ENCODE data around the gene BTG1.

BTG1 gene

GRCh38 chr12:92132288-92132687 lies 13.4 kb downstream of the BTG1 start:
- DNase-seq, result no peak

- DNase-seq, result no peak
These were observed 14.6 kb downstream of the BTG1 start for GRCh38 chr12:92130999-92131398.

GRCh38 chr12:92129609-92130008 lies 16.0 kb downstream of the BTG1 start:
- no peak for DNase-seq

DNA sequence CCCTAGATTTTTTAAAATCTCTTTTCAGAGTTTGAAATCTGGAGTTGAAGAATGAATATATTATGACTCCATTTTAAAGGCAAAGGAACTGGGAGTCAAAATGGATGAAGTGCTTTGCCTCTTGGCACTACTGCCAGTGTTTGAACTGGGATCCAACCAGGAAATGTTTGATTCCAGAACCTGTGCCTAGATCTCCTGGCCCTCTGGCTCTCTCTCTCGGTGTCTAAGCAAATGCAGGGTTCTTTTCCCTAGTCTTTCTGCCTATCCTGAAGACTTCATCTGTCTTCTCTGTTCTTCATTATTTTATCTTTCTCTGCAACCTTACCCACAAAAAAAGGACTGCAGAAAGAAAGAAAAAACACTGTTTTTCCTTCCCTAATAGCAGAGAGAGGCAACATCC lies 17.0 kb downstream of the BTG1 start:
- no peak for DNase-seq

DNA sequence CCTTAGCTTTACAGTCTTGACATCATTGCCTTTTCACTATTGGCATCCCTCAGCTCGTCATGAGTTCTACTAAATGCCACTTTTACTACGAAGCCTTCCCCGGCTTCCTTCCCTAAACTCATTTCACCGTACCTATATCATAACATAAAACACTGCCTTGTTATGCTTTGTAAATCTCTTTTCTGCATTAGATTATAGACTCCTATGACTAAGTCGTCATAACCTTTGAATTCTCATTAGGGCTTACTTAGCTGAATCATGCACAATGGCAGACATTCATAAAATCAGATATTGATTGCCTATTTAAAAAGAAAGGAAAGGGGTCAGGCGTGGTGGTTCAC lies 21.0 kb downstream of the BTG1 start:
- DNase-seq, result no peak

GRCh38 chr12:92123780-92124688 lies 21.6 kb downstream of the BTG1 start:
- DNase-seq, result peak; percentile 92

GRCh38 chr12:92122941-92123779 lies 22.5 kb downstream of the BTG1 start:
- no peak for DNase-seq

DNA sequence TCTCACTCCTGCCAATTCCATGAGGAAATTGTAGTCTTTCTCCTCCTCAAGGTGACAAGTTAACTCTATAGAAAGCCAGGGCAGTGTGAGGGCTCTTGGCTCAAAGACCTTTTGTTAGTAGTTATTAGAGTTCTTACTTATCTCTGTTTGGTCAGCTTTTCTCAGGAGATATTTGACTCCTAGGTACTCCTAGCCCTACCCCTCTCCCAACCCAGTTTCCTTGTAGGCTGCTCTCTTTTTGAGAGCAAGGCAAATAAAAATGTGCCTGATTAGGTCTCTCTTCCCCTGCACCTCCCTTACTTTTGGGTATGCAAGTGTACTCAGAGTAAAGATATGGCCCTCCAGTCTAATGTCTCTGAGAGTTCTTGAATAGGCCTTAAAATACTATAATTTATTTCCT lies 23.8 kb downstream of the BTG1 start:
- no peak for DNase-seq

DNA sequence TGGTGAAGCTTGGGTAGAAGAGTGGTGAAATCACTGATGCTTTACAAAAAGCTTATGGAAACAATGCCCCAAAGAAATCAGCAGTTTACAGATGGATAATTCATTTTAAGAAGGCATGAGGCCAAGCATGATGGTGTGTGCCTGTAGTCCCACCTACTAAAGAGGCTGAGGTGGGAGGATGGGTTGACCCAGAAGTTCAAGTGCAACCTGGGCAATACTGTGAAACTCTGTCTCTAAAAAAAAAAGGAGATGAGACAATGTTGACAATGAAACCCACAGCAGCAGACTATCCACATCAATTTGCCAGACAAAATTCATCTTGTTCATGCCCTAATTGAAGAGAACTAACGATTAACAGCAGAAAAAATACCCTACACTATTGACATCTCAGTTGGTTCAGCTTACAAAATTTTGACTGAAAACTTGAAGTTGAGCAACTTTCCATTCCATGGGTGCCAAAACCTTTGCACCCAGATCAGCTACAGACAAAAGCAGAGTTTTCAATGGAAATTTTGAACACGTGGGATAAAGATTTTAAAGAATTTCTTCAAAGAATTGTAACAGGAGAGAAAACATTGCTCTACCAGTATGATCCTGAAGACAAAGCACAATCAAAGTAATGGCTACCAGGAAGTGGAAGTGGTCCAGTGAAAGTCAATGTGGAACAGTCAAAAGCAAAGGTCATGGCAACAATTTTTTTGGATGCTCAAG lies 26.7 kb downstream of the BTG1 start:
- no peak for DNase-seq

- no peak for DNase-seq
These were observed 30.8 kb downstream of the BTG1 start for GRCh38 chr12:92114834-92115233.

- DNase-seq, result no peak
These were observed 34.4 kb downstream of the BTG1 start for GRCh38 chr12:92111256-92111655.

- no peak for DNase-seq
These were observed 35.5 kb downstream of the BTG1 start for GRCh38 chr12:92110083-92110640.

DNA sequence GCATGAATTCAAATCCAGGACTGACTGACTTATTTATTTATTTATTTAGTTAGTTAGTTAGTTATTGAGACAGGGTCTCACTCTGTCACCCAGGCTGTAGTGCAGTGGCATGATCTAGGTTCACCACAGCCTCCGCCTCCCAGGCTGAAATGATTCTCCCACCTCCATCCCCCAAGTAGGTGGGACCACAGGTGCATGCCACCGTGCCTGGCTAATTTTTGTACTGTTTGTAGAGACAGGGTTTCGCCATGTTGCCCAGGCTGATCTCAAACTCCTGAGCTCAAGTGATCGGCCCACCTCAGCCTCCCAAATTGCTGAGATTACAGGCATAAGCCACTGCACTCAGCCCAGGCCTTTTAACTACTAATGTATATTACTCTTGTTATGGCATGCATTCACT lies 36.0 kb downstream of the BTG1 start:
- no peak for DNase-seq

- DNase-seq, result peak; percentile 80
These were observed 37.0 kb downstream of the BTG1 start for GRCh38 chr12:92108651-92109050.

- DNase-seq, result no peak
These were observed 38.0 kb downstream of the BTG1 start for GRCh38 chr12:92107621-92108131.

- no peak for DNase-seq
These were observed 38.6 kb downstream of the BTG1 start for GRCh38 chr12:92107094-92107493.

- peak; percentile 77 for DNase-seq
These were observed 40.0 kb downstream of the BTG1 start for GRCh38 chr12:92105676-92106075.

- no peak for DNase-seq
These were observed 40.5 kb downstream of the BTG1 start for GRCh38 chr12:92105110-92105509.

- no peak for DNase-seq
These were observed 43.0 kb downstream of the BTG1 start for GRCh38 chr12:92102606-92103005.

- no peak for DNase-seq
These were observed 46.9 kb downstream of the BTG1 start for GRCh38 chr12:92098594-92099380.

- DNase-seq, result no peak
These were observed 49.1 kb downstream of the BTG1 start for GRCh38 chr12:92096346-92097136.
